Activated T-helper 1 cell treated with anti-CD3 and anti-CD28 coated beads, Interleukin-12 subunit alpha, Interleukin-12 subunit beta, Interleukin-2, Interleukin-4 antibody, amounts not matched to agents 30 ng/mL and 10 ng/mL and 1 ng/mL, durations not matched to agents 14 hours and 24 hours and 36 hours (primary cell): ENCODE measurements around the gene RPS6KB2. TPM values are rescaled to one million over a fixed set of nuclear protein-coding genes. Genes with fewer than 3 reads are reported as not detected.

ENCODE experiments used
- DNase-seq: peaks from one replicate; pipeline ENCODE4 v3.0.0; 2021; ENCODE audit warnings: low spot score
- H3K27ac Mint-ChIP-seq: one replicate; pipeline ENCODE4 v1.8.0; 2021; ENCODE audit warnings: mild to moderate bottlenecking, mixed read lengths
- H3K27me3 Mint-ChIP-seq: one replicate; pipeline ENCODE4 v1.8.0; 2022; ENCODE audit warnings: mild to moderate bottlenecking, moderate library complexity, mixed read lengths; ENCODE audit not compliant: insufficient read depth
- H3K36me3 Mint-ChIP-seq: one replicate; pipeline ENCODE4 v1.8.0; 2021; ENCODE audit warnings: low read depth, mixed read lengths
- H3K4me1 Mint-ChIP-seq: one replicate; pipeline ENCODE4 v1.8.0; 2021; ENCODE audit warnings: low read depth, mixed read lengths
- H3K4me3 Mint-ChIP-seq: one replicate; pipeline ENCODE4 v1.8.0; 2021; ENCODE audit warnings: mild to moderate bottlenecking, moderate library complexity, mixed read lengths
- H3K9me3 Mint-ChIP-seq: one replicate; pipeline ENCODE4 v1.8.0; 2021; ENCODE audit warnings: mixed read lengths
- intact Hi-C: fragments of 100-400 bp; cut with micrococcal nuclease; formaldehyde crosslinking; loops from one replicate; pipeline ENCODE4 v1.15.1; 2024
- total RNA-seq: library from RNA; stranded (reverse); gene quantifications from 2 replicates; pipeline ENCODE4 v1.2.3, GENCODE V29; 2022

The RPS6KB2 gene
- total RNA-seq, 1 donor from 2014 or later: 84.1 TPM

DNA sequence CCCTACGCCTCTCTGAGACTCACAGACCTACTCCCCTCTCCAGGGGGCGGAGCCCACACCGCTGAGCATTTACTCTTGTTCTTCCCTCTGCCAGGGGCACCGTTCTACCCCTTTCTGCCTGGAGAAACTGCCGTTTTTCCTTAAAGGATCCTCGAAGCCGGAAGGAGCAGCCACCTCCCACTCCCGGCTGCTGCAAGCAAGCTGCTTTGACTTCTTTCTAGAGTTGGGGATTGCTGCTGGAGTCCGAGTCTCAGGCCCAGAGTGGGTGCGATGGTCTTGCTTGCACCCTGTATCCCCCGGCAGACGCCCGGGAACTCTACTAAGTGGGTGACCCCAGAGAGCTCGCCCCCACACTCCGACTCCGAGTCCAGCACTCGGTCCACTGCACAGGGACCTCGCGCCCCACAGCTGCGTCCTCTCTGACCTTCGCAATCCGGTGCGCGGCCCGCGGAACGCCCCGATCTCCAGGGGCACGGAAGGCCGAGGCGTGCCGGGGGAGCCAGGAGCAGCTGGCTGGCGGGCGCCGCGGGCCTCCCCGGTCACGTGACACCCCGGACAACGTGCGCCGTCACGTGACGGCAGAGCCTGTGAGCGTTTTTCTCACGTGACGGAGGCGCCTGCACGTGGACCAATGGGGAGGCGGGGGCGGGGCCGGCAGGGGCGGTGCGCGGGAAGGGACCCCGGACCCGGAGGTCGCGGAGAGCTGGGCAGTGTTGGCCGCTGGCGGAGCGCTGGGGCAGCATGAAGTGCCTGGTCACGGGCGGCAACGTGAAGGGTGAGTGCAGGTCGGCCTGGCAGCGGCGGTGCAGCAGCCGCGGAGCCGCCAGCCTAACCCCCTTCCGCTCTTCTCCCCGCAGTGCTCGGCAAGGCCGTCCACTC, 36.8 kb upstream of the RPS6KB2 start, which contains the start of gene RAD9A:
TSS of gene RAD9A (plus strand) at position 683 of the 879 bp plus-strand sequence. CDS start at position 742, 59 bp downstream.
- intact Hi-C loops: loop anchor here (1.0 kb wide), 6 partner anchors 9 to 117 kb away; partner anchors contain the start of genes CDK2AP2, POLD4, PPP1CA and TMEM134
- peaks cover 14% of the 10 kb centered on the region for H3K36me3 Mint-ChIP-seq
- no peaks in the 10 kb centered on the region for H3K9me3 Mint-ChIP-seq
- H3K27ac Mint-ChIP-seq: peak within 1 kb of the TSS; percentile 67
- peak within 1 kb of the TSS; percentile 90 for H3K4me3 Mint-ChIP-seq
- H3K4me1 Mint-ChIP-seq: peaks cover 35% of the 10 kb centered on the region
- DNase-seq: peak; percentile 89
- H3K27me3 Mint-ChIP-seq: peaks cover 4% of the 10 kb centered on the region

DNA sequence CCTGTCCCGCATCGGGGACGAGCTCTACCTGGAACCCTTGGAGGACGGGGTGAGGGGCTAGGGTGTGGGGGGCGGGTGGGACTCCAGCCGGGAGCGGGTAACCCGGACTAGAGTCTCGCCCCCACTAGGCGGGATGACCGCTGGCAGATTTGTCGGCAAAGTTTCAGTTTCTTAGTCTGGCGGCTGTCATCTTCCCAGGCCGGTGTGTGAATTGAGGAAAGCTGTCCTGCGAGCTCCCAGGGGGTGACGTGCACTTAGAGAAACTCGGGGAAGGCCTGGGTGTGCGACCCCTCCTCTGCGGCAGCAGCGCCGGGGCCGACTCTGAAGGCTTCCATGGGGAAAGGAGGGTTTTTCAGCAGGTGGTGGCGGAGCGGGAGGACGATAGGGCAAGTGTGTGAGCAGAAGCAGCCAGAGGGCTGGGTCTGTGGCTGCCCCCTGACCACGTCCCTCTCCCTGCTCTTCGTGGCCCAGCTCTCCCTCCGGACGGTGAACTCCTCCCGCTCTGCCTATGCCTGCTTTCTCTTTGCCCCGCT, 36.0 kb upstream of the RPS6KB2 start:
- DNase-seq: no peak
- Mint-ChIP-seq H3K4me1 (peaks cover 42% of the 10 kb centered on the region), H3K9me3 (no peaks in the 10 kb centered on the region), H3K4me3 (peak overlapping the region; percentile 90), H3K27ac (peak overlapping the region; percentile 67), H3K27me3 (peaks cover under 1% of the 10 kb centered on the region), H3K36me3 (peaks cover 18% of the 10 kb centered on the region)
- intact Hi-C loops: loop anchor here (1.0 kb wide), 1 partner anchor 9 kb away; the partner anchor contains the start of gene PPP1CA

DNA sequence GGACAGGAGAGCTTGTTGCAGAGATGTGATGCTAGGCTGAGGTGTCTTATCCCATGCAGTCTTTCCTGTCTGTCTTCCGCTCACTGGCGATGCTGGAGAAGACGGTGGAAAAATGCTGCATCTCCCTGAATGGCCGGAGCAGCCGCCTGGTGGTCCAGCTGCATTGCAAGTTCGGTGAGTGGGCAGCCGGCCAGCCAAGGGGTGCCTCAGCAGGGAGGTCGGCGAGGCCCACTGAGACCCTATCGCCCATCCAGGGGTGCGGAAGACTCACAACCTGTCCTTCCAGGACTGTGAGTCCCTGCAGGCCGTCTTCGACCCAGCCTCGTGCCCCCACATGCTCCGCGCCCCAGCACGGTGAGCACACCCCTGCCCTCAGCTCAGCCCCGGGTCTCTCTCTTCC, 34.9 kb upstream of the RPS6KB2 start:
- intact Hi-C loops: no loop called here
- no peaks in the 10 kb centered on the region for H3K27me3 Mint-ChIP-seq
- peak overlapping the region; percentile 90 for H3K4me3 Mint-ChIP-seq
- peaks cover 22% of the 10 kb centered on the region for H3K36me3 Mint-ChIP-seq
- DNase-seq: no peak
- no peak overlapping the region for H3K27ac Mint-ChIP-seq
- no peaks in the 10 kb centered on the region for H3K9me3 Mint-ChIP-seq
- peaks cover 51% of the 10 kb centered on the region for H3K4me1 Mint-ChIP-seq

DNA sequence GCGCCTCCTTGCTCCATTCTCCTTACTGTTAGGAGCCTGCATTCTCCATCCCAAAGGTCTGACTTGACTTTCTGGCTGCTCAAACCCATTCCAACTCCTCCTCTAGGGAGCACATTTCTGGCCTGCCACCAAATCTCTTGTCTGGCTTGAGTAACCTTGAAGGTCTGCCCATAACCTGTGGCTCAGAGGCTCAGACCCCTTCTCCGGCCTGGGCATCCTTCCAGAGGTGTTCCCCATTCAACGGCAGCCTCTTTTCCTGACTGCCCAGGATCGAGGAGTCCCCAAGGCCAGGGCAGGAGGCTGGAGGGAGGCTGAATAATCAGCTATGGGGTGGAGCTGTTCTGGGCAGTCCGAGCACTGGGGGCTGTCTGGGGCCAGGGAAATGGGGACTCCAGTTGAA, 34.3 kb upstream of the RPS6KB2 start:
- Mint-ChIP-seq H3K4me3 (peak overlapping the region; percentile 65), H3K27ac (no peak overlapping the region), H3K27me3 (no peaks in the 10 kb centered on the region), H3K4me1 (peaks cover 50% of the 10 kb centered on the region), H3K36me3 (peaks cover 24% of the 10 kb centered on the region), H3K9me3 (no peaks in the 10 kb centered on the region)
- DNase-seq: no peak
- intact Hi-C loops: no loop called here

DNA sequence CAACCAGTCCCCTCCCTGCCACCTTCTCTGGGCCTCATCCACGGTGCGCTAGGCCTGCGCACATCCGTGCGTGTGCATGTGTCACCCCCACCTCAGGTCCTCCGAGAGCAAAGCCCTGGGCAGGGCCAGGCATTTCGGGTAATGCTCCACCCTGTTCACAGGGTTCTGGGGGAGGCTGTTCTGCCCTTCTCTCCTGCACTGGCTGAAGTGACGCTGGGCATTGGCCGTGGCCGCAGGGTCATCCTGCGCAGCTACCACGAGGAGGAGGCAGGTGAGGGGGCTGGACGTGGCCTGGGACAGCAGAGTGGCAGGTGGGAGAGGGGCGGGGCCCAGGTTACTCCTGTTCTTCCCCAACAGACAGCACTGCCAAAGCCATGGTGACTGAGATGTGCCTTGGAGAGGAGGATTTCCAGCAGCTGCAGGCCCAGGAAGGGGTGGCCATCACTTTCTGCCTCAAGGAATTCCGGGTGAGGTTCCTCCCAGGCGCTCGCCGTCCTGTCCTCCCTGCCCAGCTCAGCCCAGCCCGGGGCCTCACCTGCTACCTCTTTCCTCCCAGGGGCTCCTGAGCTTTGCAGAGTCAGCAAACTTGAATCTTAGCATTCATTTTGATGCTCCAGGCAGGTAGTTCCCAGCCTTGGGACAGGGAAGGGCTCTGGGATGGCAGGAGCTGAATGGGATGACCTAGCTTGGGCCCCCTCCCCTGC, 32.6 kb upstream of the RPS6KB2 start:
- H3K4me3 Mint-ChIP-seq: no peak overlapping the region
- no peak for DNase-seq
- H3K36me3 Mint-ChIP-seq: peaks cover 30% of the 10 kb centered on the region
- intact Hi-C loops: no loop called here
- H3K27me3 Mint-ChIP-seq: no peaks in the 10 kb centered on the region
- peaks cover 48% of the 10 kb centered on the region for H3K4me1 Mint-ChIP-seq
- no peak overlapping the region for H3K27ac Mint-ChIP-seq
- H3K9me3 Mint-ChIP-seq: no peaks in the 10 kb centered on the region

DNA sequence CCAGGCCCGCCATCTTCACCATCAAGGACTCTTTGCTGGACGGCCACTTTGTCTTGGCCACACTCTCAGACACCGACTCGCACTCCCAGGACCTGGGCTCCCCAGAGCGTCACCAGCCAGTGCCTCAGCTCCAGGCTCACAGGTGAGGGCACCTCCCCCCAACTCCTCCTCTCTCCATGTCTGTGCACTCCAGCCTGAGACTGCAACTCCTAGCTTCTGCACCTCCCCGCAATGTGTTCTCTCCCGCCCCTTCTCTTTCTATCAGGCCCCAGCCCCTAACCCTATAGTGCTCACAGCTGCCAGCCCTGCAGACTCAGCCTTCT, 32.1 kb upstream of the RPS6KB2 start:
- Mint-ChIP-seq H3K4me1 (peaks cover 47% of the 10 kb centered on the region), H3K4me3 (no peak overlapping the region), H3K27me3 (no peaks in the 10 kb centered on the region), H3K36me3 (peaks cover 30% of the 10 kb centered on the region), H3K27ac (peak overlapping the region; percentile 67), H3K9me3 (no peaks in the 10 kb centered on the region)
- intact Hi-C loops: no loop called here
- DNase-seq: no peak

DNA sequence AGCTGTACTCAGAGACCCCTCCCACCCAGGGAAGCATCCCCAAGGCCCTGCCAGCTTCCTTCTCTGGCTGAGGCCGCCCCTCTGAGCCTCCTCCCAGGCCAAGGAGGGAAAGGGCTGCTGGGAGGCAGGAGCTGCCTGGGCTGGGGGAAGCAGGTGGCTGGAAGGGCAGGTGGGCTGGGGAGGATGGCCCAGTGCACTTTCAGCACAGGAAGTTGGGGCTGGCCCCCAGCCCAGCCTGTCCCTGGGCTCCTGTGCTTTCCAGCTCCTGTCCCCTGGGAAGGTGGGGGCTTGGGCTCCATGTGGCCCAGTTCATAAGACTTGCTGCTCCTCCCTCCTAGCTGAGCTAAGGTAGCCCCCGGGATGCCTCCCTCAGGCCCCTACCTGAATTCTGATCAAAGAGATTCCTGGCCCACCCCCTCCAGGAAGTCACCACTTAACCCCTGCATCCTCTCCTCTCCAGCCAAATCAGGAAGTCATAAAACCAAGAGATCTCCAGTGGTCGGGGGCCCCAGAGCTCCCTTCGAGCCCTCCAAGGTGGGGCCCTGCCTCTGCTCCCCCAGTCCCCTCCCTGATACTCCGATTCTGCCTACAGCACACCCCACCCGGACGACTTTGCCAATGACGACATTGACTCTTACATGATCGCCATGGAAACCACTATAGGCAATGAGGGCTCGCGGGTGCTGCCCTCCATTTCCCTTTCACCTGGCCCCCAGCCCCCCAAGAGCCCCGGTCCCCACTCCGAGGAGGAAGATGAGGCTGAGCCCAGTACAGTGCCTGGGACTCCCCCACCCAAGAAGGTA, 31.5 kb upstream of the RPS6KB2 start:
- Mint-ChIP-seq H3K4me1 (peaks cover 45% of the 10 kb centered on the region), H3K27ac (peak overlapping the region; percentile 67), H3K4me3 (peak overlapping the region; percentile 63), H3K27me3 (no peaks in the 10 kb centered on the region), H3K9me3 (no peaks in the 10 kb centered on the region), H3K36me3 (peaks cover 30% of the 10 kb centered on the region)
- DNase-seq: no peak
- intact Hi-C loops: no loop called here

DNA sequence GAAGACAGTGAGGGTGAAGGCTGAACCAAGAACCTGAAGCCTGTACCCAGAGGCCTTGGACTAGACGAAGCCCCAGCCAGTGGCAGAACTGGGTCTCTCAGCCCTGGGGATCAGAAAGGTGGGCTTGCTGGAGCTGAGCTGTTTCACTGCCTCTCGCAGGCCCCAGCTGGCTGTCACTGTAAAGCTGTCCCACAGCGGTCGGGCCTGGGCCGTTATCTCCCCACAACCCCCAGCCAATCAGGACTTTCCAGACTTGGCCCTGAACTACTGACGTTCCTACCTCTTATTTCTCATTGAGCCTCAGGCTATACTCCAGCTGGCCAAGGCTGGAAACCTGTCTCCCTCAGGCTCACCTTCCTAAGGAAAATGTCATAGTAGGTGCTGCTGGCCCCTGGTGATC, 30.8 kb upstream of the RPS6KB2 start:
- no peak for DNase-seq
- Mint-ChIP-seq H3K27me3 (no peaks in the 10 kb centered on the region), H3K36me3 (peaks cover 28% of the 10 kb centered on the region), H3K27ac (peak overlapping the region; percentile 58), H3K4me3 (peak overlapping the region; percentile 20), H3K4me1 (peaks cover 40% of the 10 kb centered on the region), H3K9me3 (no peaks in the 10 kb centered on the region)
- intact Hi-C loops: no loop called here

DNA sequence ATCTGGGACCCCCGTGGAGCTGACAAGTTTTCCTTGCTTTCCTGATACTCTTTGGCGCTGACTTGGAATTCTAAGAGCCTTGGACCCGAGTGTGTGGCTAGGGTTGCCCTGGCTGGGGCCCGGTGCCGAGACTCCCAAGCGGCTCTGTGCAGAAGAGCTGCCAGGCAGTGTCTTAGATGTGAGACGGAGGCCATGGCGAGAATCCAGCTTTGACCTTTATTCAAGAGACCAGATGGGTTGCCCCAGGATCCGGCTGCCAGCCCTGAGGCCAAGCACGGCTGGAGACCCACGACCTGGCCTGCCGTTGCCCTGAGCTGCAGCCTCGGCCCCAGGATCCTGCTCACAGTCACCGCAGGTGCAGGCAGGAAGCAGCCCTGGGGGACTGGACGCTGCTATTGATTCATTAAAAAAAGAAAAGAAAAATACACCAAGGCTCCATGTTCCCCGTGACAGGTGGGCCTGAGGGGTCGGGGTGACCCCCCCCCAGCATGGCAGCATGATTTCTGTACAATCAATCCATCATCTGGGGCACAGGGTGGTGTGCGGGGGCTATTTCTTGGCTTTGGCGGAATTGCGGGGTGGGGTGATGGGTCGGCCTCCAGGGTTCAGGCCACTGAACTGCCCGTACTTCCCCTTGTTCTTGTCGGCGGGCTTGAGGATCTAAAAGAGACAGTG, 30.2 kb upstream of the RPS6KB2 start:
- intact Hi-C loops: no loop called here
- peaks cover 28% of the 10 kb centered on the region for H3K36me3 Mint-ChIP-seq
- H3K9me3 Mint-ChIP-seq: no peaks in the 10 kb centered on the region
- DNase-seq: no peak
- no peaks in the 10 kb centered on the region for H3K27me3 Mint-ChIP-seq
- H3K4me3 Mint-ChIP-seq: peak overlapping the region; percentile 20
- no peak overlapping the region for H3K27ac Mint-ChIP-seq
- peaks cover 34% of the 10 kb centered on the region for H3K4me1 Mint-ChIP-seq

DNA sequence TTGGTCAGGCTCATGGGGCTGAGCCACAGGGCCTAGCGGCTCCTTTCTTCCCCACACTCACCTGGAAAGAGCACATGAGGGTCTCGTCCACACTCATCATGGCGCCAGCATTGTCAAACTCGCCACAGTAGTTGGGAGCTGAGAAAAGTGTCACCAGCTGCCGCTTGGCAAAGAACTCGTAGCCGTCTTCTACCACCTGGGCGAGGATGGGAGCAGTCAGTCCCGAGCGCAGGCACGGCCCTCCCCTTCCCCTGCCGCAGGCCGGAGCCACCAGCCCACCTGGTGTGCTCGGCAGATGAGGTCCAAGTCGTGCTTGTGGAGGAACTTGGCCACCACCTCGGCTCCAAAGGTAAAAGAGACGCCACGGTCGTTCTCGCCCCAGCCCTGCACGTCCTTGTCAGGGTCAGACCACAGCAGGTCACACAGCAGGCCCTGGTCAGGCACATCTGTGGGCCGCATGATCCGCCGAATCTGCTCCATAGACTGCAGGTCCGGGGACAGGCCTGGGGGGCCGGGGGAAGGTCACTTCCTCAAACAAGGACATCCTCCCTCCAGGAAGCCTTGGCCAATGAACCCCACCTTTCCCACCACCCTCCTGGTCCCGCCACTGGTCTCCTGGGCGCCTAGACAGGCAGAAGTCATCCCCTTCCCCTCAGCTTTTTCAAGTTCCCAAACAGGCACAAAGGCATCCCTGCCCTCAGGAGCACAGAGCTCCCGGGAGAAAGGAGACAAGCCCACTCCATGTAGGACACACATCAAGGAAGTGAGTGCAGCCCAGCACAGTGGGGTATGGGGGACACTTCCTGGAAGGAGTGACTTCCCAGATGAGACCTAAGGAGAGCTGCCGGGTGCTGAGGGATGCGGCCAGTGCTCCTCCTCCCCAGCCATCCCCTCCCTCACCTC, 29.4 kb upstream of the RPS6KB2 start:
- H3K27me3 Mint-ChIP-seq: no peaks in the 10 kb centered on the region
- DNase-seq: no peak
- H3K36me3 Mint-ChIP-seq: peaks cover 27% of the 10 kb centered on the region
- intact Hi-C loops: no loop called here
- peaks cover 27% of the 10 kb centered on the region for H3K4me1 Mint-ChIP-seq
- H3K4me3 Mint-ChIP-seq: peak overlapping the region; percentile 92
- peak overlapping the region; percentile 44 for H3K27ac Mint-ChIP-seq
- H3K9me3 Mint-ChIP-seq: no peaks in the 10 kb centered on the region

DNA sequence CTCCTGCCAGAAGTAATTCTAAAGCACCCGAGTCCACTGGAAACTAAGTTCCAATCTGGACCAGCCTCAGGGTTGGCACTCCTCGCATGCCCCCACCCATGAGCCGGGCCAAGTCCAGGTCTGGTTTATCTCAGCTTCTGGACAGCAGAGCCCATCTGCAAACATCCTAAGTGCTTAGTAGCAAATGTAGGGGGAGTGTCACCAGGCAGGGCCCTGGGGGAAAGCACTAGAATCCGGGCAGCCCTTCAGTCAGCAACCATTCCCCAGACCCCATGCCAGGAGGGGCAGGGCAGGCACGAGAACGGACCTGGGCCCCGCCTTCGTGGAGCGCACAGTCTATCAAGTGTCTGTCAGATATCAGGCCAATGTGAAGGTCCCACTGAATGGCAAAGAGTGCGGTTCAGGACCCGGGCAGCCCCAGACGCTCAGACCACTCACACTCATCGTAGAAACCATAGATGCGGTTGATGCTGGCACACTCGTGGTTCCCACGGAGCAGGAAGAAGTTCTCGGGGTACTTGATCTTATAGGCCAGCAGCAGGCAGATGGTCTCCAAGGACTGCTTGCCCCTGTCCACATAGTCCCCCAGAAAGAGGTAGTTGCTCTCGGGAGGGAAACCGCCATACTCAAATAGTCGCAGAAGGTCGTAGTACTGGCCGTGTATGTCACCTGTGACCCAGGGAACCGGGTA, 27.9 kb upstream of the RPS6KB2 start:
- intact Hi-C loops: loop anchor here (5.0 to 10.0 kb wide), 4 partner anchors 133 to 1546 kb away; partner anchors contain the start of genes CFL1, GRK2 and NDUFV1
- peaks cover 38% of the 10 kb centered on the region for H3K4me1 Mint-ChIP-seq
- no peak for DNase-seq
- H3K27ac Mint-ChIP-seq: peak overlapping the region; percentile 86
- H3K4me3 Mint-ChIP-seq: peak overlapping the region; percentile 92
- no peaks in the 10 kb centered on the region for H3K9me3 Mint-ChIP-seq
- H3K27me3 Mint-ChIP-seq: no peaks in the 10 kb centered on the region
- peaks cover 28% of the 10 kb centered on the region for H3K36me3 Mint-ChIP-seq
